Body of pancreas (tissue), 4 donors: ENCODE data around the gene ANKDD1A. TPM values are rescaled to one million over a fixed set of nuclear protein-coding genes. Genes with fewer than 3 reads are reported as not detected.

Experiments
- ATAC-seq: fragments of 150-250 bp; one replicate; pipeline ENCODE4 v1.9.1; 2016
- DNase-seq, 4 donors: peaks; one replicate each; pipeline ENCODE4 v3.0.0-alpha.2; 2019
- H3K27ac ChIP-seq, 4 donors: fragments of 200-600 bp; sonication (generic); 1 replicate in 3 of 4; 2 replicates in 1 of 4; pipeline versions ENCODE4 v1.5.1 to v1.6.1; 2016 to 2019; ENCODE audit warnings: mild to moderate bottlenecking in 1 of 4, mixed read lengths in 1 of 4, moderate library complexity in 1 of 4
- H3K27me3 ChIP-seq, 2 donors: fragments of 200-600 bp; sonication (generic); one replicate each; pipeline ENCODE4 v1.6.0; 2016; ENCODE audit warnings: mild to moderate bottlenecking in 1 of 2
- H3K36me3 ChIP-seq, 2 donors: fragments of 200-600 bp; sonication (generic); replicated peaks in 1 of 2; 2 replicates each; pipeline ENCODE4 v1.5.1; 2016; ENCODE audit warnings: low read depth in 2 of 2; ENCODE audit not compliant: insufficient read depth in 1 of 2
- H3K4me1 ChIP-seq: fragments of 200-600 bp; sonication (generic); one replicate; pipeline ENCODE4 v1.6.0; 2016
- H3K4me3 ChIP-seq, 2 donors: fragments of 200-600 bp; sonication (generic); 1 replicate in 1 of 2; 2 replicates in 1 of 2; pipeline ENCODE4 v1.5.1; 2016 to 2019
- H3K9me3 ChIP-seq, 3 donors: fragments of 200-600 bp; sonication (generic); 1 replicate in 2 of 3; 2 replicates in 1 of 3; pipeline ENCODE4 v1.5.1; 2016
- POLR2A ChIP-seq, 3 donors: fragments of 450-650 bp; IDR thresholded peaks; one replicate each; pipeline ENCODE4 v1.6.1; 2016; ENCODE audit warnings: antibody characterized with exemption in 3 of 3, mild to moderate bottlenecking in 2 of 3
- WGBS, 2 donors: methylation state at CpG; one replicate each; pipeline ENCODE4 v1.1.5; 2017; 5-methylcytosine and 5-hydroxymethylcytosine counted together
- intact Hi-C: fragments of 100-400 bp; cut with DNase I; formaldehyde crosslinking; loops from one replicate; pipeline ENCODE4 v1.15.1; 2023
- total RNA-seq, 2 donors: library from RNA; depleted of rRNA; stranded (reverse); fragments of >200 nt; gene quantifications; one replicate each; pipeline ENCODE4 v1.1.0, GENCODE V29; 2016
- TF ChIP-seq, protein P1 (sequence below), 7 experiments: fragments of 450-650 bp in 4 of 7; fragments of 200-600 bp in 3 of 7; sonication (generic) in 3 of 7; IDR thresholded peaks; one replicate each; pipeline ENCODE4 v1.5.1; 2016 to 2019; ENCODE audit warnings: antibody characterized with exemption in 7 of 7

The ANKDD1A gene
- total RNA-seq, 2 donors from 2014 or later = 3.9 to 18.8 TPM

- WGBS, 2 donors = 36 to 53% methylated on average over 8 to 10 of the region's 10 CpGs
- H3K27me3 ChIP-seq = no peaks in the 10 kb centered on the region
- H3K9me3 ChIP-seq = no peaks in the 10 kb centered on the region
- no peak overlapping the region for H3K4me3 ChIP-seq
- intact Hi-C loops = no loop called here
- ATAC-seq (peak; percentile 39), DNase-seq (peak; percentile 26 to 79 (median 50))
- H3K27ac ChIP-seq = peak overlapping the region in 2 of 4 donors; percentile 12 to 70
- TF ChIP-seq POLR2A (IDR thresholded peaks at IDR 0.05) = peak in 1 of 3 donors; percentile 37
- TF ChIP-seq, protein P1, sequence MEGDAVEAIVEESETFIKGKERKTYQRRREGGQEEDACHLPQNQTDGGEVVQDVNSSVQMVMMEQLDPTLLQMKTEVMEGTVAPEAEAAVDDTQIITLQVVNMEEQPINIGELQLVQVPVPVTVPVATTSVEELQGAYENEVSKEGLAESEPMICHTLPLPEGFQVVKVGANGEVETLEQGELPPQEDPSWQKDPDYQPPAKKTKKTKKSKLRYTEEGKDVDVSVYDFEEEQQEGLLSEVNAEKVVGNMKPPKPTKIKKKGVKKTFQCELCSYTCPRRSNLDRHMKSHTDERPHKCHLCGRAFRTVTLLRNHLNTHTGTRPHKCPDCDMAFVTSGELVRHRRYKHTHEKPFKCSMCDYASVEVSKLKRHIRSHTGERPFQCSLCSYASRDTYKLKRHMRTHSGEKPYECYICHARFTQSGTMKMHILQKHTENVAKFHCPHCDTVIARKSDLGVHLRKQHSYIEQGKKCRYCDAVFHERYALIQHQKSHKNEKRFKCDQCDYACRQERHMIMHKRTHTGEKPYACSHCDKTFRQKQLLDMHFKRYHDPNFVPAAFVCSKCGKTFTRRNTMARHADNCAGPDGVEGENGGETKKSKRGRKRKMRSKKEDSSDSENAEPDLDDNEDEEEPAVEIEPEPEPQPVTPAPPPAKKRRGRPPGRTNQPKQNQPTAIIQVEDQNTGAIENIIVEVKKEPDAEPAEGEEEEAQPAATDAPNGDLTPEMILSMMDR (IDR thresholded peaks at IDR 0.05) = no peak
- no peaks in the 10 kb centered on the region for H3K36me3 ChIP-seq
- H3K4me1 ChIP-seq = no peaks in the 10 kb centered on the region
These were observed 27.6 kb upstream of the ANKDD1A start for GRCh38 chr15:64883997-64884511.

- ATAC-seq (no peak), DNase-seq (no peak)
- WGBS, 2 donors = 72 to 81% methylated on average over 5 of the region's 5 CpGs
- Histone ChIP-seq H3K4me3 (no peak overlapping the region), H3K27ac (no peak overlapping the region), H3K36me3 (no peaks in the 10 kb centered on the region), H3K27me3 (no peaks in the 10 kb centered on the region), H3K4me1 (no peaks in the 10 kb centered on the region), H3K9me3 (no peaks in the 10 kb centered on the region)
- TF ChIP-seq, protein P1 (IDR thresholded peaks at IDR 0.05) = no peak
- TF ChIP-seq POLR2A (IDR thresholded peaks at IDR 0.05) = no peak
- intact Hi-C loops = no loop called here
These were observed 27.0 kb upstream of the ANKDD1A start for GRCh38 chr15:64884679-64885078.

DNA sequence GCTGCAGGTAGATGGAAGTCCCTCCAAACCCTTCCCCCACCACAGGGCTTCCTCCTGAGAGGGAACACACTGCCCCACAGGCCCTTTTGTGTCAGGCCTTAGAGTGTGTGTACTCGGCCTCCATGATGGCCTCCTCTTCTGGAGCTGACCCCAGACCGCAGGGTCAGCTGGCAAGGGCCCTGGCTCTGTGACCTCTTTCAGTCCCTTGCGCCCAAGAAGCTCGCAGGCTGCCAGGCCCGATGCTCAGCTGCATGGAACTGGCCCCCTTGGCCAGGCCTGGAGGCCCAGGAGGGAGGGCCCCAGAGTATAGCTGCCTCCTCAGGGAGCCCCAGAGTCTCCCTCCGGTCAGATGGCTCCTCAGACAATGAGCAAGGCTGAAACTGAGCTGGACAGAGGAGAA lies 23.4 kb upstream of the ANKDD1A start:
- Histone ChIP-seq H3K36me3 (no peaks in the 10 kb centered on the region), H3K9me3 (no peaks in the 10 kb centered on the region), H3K27ac (no peak overlapping the region), H3K27me3 (no peaks in the 10 kb centered on the region), H3K4me3 (no peak overlapping the region), H3K4me1 (no peaks in the 10 kb centered on the region)
- TF ChIP-seq, protein P1 (IDR thresholded peaks at IDR 0.05) = no peak
- no peak for TF ChIP-seq POLR2A (IDR thresholded peaks at IDR 0.05)
- no peak for ATAC-seq
- 87 to 100% methylated on average over 1 to 6 of the region's 6 CpGs for WGBS, 2 donors
- intact Hi-C loops = no loop called here
- no peak for DNase-seq

DNA sequence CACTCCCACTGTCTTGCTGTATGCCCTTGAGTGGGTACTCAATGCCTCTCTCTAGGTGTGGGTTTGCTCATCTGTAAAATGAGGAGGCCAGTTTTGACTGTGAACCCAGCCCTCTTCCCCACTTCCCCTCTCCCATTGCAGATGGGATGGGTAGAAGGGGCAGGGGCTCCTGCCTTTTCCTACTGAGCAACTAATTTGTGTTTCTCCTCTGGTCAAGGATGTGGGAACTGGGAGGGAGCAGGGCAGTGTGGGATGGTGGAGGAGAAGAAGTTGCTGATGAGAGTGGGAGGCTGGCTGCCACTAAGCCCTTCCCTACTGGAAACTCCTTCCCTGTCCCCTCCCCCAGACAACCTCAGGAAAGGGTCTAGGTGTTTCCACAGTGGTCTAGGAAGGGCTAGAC lies 20.1 kb upstream of the ANKDD1A start:
- Histone ChIP-seq H3K4me3 (no peak overlapping the region), H3K9me3 (no peaks in the 10 kb centered on the region), H3K27ac (peak overlapping the region in 2 of 4 donors; percentile 17 to 73), H3K4me1 (peaks cover 4% of the 10 kb centered on the region), H3K36me3 (no peaks in the 10 kb centered on the region), H3K27me3 (no peaks in the 10 kb centered on the region)
- ATAC-seq (no peak), DNase-seq (no peak)
- intact Hi-C loops = no loop called here
- TF ChIP-seq, protein P1 (IDR thresholded peaks at IDR 0.05) = no peak
- TF ChIP-seq POLR2A (IDR thresholded peaks at IDR 0.05) = no peak

DNA sequence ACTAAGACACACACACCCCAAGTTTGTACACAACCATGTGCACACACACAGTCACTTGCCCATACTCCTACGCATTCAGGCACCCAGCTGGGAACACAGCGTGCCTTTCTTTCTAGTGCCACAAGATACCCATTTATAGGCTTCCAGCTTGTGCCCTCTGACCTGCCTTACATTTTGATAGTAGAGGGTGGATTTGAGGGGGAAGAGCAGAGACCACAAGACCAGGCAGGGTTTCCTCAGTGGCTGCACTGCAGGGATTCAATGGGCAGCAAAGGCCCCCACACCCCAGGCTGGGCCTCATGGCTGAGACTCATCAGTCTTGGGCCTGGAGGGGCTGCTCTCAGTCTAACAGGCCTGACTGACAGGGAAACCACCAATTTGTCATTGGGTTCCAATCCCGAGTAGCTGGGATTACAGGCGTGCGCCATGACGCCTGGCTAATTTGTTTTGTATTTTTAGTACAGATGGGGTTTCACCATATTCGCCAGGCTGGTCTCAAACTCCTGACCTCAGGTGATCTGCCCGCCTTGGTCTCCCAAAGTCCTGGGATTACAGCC lies 18.8 kb upstream of the ANKDD1A start:
- intact Hi-C loops = no loop called here
- no peak for DNase-seq

More for the DNA sequence above, 18.8 kb upstream of the ANKDD1A start:
- no peak for ATAC-seq
- no peaks in the 10 kb centered on the region for H3K36me3 ChIP-seq
- WGBS, 2 donors = 89 to 93% methylated on average over 8 of the region's 8 CpGs
- peak overlapping the region in 2 of 4 donors; percentile 52 to 73 for H3K27ac ChIP-seq
- no peaks in the 10 kb centered on the region for H3K27me3 ChIP-seq
- peaks cover 4% of the 10 kb centered on the region for H3K4me1 ChIP-seq
- H3K4me3 ChIP-seq = no peak overlapping the region
- TF ChIP-seq POLR2A (IDR thresholded peaks at IDR 0.05) = no peak
- TF ChIP-seq, protein P1 (IDR thresholded peaks at IDR 0.05) = no peak
- H3K9me3 ChIP-seq = no peaks in the 10 kb centered on the region
